PC-3 (cell line): Measurements from ENCODE around the gene SFT2D2. TPM values are rescaled to one million over a fixed set of nuclear protein-coding genes. Genes with fewer than 3 reads are reported as not detected.

Experiments used
- ATAC-seq: fragments of 200-7000 bp; cut with Tn5 transposase; 2 replicates; pipeline ENCODE4 v1.9.1; 2020; ENCODE audit warnings: mild to moderate bottlenecking, moderate library complexity
- BruUV-seq: library from RNA; stranded (reverse); fragments of 400-500 nt; replicated peaks from 2 replicates; lab custom pipeline; 2021; lab: Mats Ljungman, UMichigan
- CTCF ChIA-PET: fragments of 300-600 bp; sonication (Branson Sonifier 250); formaldehyde crosslinking; loops from one replicate; lab custom pipeline; 2022; ENCODE audit warnings: antibody characterized with exemption; lab: Charles Lee
- POLR2A ChIA-PET: fragments of 300-600 bp; sonication (Branson Sonifier 250); formaldehyde crosslinking; loops from one replicate; lab custom pipeline; 2022; ENCODE audit warnings: antibody characterized with exemption; ENCODE audit not compliant: unreplicated experiment; lab: Charles Lee
- DNase-seq: peaks from one replicate; pipeline ENCODE4 v3.0.0-alpha.2; 2015
- H2AFZ ChIP-seq: fragments of 300-600 bp; sonication (generic); 2 replicates; pipeline ENCODE4 v1.6.0; 2016; ENCODE audit warnings: antibody characterized with exemption, low read length
- H3F3A ChIP-seq: fragments of 300-600 bp; sonication (generic); one replicate; pipeline ENCODE4 v1.6.0; 2017; ENCODE audit warnings: antibody characterized with exemption, low read length, control low read depth, mild to moderate bottlenecking; ENCODE audit not compliant: unreplicated experiment
- H3K27ac ChIP-seq: fragments of 300-600 bp; sonication (generic); 2 replicates; pipeline ENCODE4 v1.5.1; 2016; ENCODE audit warnings: mild to moderate bottlenecking, low read length
- H3K27me3 ChIP-seq: fragments of 300-600 bp; sonication (generic); 2 replicates; pipeline ENCODE4 v1.6.1; 2016; ENCODE audit warnings: low read length, mixed read lengths
- H3K36me3 ChIP-seq: fragments of 300-600 bp; sonication (generic); 2 replicates; pipeline ENCODE4 v1.6.1; 2016; ENCODE audit warnings: low read depth, mixed run types, low read length, mixed read lengths
- H3K4me1 ChIP-seq: fragments of 300-600 bp; sonication (generic); 2 replicates; pipeline ENCODE4 v1.5.1; 2016; ENCODE audit warnings: low read length; ENCODE audit not compliant: insufficient read depth
- H3K4me2 ChIP-seq: fragments of 300-600 bp; sonication (generic); 2 replicates; pipeline ENCODE4 v1.6.0; 2016; ENCODE audit warnings: low read length
- H3K4me3 ChIP-seq: fragments of 300-600 bp; sonication (generic); 2 replicates; pipeline ENCODE4 v1.5.1; 2016; ENCODE audit warnings: mild to moderate bottlenecking, low read length, mixed read lengths
- H3K79me2 ChIP-seq: fragments of 300-600 bp; sonication (generic); 2 replicates; pipeline ENCODE4 v1.6.1; 2017; ENCODE audit warnings: low read length, mixed read lengths
- H3K9ac ChIP-seq: fragments of 300-600 bp; sonication (generic); 2 replicates; pipeline ENCODE4 v1.6.0; 2016; ENCODE audit warnings: mild to moderate bottlenecking, low read length
- H3K9me2 ChIP-seq: fragments of 300-600 bp; sonication (generic); replicated peaks from 2 replicates; pipeline ENCODE4 v1.6.1; 2016; ENCODE audit warnings: mixed run types, low read length, mixed read lengths
- H3K9me3 ChIP-seq: fragments of 300-600 bp; sonication (generic); 2 replicates; pipeline ENCODE4 v1.6.1; 2016; ENCODE audit warnings: low read length, mixed read lengths
- H4K20me1 ChIP-seq: fragments of 300-600 bp; sonication (generic); 2 replicates; pipeline ENCODE4 v1.6.1; 2016; ENCODE audit warnings: low read length, mixed read lengths
- EZH2 ChIP-seq: fragments of 300-600 bp; sonication (generic); IDR thresholded peaks from one replicate; pipeline ENCODE4 v1.6.1; 2017; ENCODE audit warnings: antibody characterized with exemption, mild to moderate bottlenecking, low read length; ENCODE audit not compliant: unreplicated experiment
- EZH2phosphoT487 ChIP-seq: fragments of 300-600 bp; sonication (generic); IDR thresholded peaks from 2 replicates; pipeline ENCODE4 v1.6.1; 2018; ENCODE audit warnings: mild to moderate bottlenecking, antibody characterized with exemption, low read length, borderline replicate concordance
- intact Hi-C: fragments of 100-400 bp; cut with micrococcal nuclease; formaldehyde crosslinking; loops from 2 replicates; pipeline ENCODE4 v1.9.0; 2023
- total RNA-seq: library from RNA; depleted of rRNA; stranded (reverse); fragments of >200 nt; gene quantifications from 2 replicates; pipeline ENCODE4 v1.2.3, GENCODE V29; 2014; rRNA removed
- TF ChIP-seq, protein P1 (sequence below): fragments of 300-600 bp; sonication (generic); conservative IDR thresholded peaks from 2 replicates; pipeline ENCODE4 v1.5.1; 2017; ENCODE audit warnings: antibody characterized with exemption, low read depth, mild to moderate bottlenecking, low read length

Gene SFT2D2
- total RNA-seq, 1 experiment from 2014 or later: 38.7 TPM

DNA sequence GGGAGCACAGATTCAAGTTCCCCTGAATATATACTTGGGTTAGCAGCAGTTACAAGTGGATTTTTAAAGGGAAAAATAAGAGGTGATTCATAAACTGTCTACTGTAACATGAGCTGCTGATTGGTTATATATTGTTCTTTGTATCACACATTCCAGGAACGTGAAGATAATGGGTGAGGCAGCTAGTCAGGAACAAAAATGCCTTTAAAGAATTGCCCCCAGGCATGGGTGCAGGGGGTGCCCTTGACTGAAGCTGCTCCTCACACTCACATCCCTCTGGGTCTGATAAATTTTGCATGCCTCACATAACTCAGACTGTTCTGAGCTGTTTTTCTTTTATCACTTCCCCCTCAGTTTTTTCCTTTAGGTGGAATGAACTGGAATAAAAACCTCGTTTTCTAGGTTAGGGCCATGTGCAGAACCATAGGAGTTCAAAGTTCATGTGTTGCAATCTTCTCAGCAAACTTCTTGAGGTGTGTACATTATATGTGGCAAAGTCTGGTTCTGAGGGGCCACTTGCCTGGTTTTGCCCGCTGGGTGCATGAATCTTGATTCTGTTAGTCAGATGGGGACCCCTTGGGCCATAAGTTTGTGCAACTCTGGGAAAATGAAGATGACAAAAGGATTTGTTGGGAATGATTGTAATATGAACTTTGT, 76.0 kb downstream of the SFT2D2 start:
- H2AFZ ChIP-seq: peak overlapping the region; percentile 9
- CTCF ChIA-PET: interaction anchor here (0.7 to 0.9 kb wide), 3 partner anchors 20 to 95 kb away, joined by 3 to 9 read pairs (median 6); no protein-coding TSS in a partner anchor
- no TSS peak for BruUV-seq

More for the DNA sequence above, 76.0 kb downstream of the SFT2D2 start:
- no peaks in the 10 kb centered on the region for H3K9me3 ChIP-seq
- 0 out of 2 replicates have a peak overlapping the region, but pooled peaks have one; percentile 8 for H3K4me3 ChIP-seq
- H4K20me1 ChIP-seq: no peaks in the 10 kb centered on the region
- peak; percentile 93 for ATAC-seq
- H3K4me2 ChIP-seq: peak overlapping the region; percentile 50
- H3K27me3 ChIP-seq: no peaks in the 10 kb centered on the region
- peak; percentile 99 for DNase-seq
- POLR2A ChIA-PET: interaction anchor here (0.6 kb wide), 1 partner anchor 51 kb away, joined by 12 read pairs; no protein-coding TSS in a partner anchor
- no peaks in the 10 kb centered on the region for H3K36me3 ChIP-seq
- H3K27ac ChIP-seq: peak overlapping the region; percentile 76
- TF ChIP-seq, protein P1, sequence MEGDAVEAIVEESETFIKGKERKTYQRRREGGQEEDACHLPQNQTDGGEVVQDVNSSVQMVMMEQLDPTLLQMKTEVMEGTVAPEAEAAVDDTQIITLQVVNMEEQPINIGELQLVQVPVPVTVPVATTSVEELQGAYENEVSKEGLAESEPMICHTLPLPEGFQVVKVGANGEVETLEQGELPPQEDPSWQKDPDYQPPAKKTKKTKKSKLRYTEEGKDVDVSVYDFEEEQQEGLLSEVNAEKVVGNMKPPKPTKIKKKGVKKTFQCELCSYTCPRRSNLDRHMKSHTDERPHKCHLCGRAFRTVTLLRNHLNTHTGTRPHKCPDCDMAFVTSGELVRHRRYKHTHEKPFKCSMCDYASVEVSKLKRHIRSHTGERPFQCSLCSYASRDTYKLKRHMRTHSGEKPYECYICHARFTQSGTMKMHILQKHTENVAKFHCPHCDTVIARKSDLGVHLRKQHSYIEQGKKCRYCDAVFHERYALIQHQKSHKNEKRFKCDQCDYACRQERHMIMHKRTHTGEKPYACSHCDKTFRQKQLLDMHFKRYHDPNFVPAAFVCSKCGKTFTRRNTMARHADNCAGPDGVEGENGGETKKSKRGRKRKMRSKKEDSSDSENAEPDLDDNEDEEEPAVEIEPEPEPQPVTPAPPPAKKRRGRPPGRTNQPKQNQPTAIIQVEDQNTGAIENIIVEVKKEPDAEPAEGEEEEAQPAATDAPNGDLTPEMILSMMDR: no peak
- no peak for TF ChIP-seq EZH2phosphoT487
- no peak for TF ChIP-seq EZH2
- no peaks in the 10 kb centered on the region for H3K9me2 ChIP-seq
- H3F3A ChIP-seq: peaks cover 6% of the 10 kb centered on the region
- peaks cover 38% of the 10 kb centered on the region for H3K4me1 ChIP-seq
- intact Hi-C loops: loop anchor here (1.0 kb wide), 1 partner anchor 13 kb away; no protein-coding TSS in a partner anchor
- H3K79me2 ChIP-seq: no peaks in the 10 kb centered on the region
- H3K9ac ChIP-seq: peak overlapping the region; percentile 9; the same call in 1 of the 2 replicates

Other genes starting within 250 kb of the SFT2D2 start
- gene GPR161, start 89.1 kb upstream of the SFT2D2 start, total RNA-seq: 10.3 and 11.8 TPM in 2 replicates
- gene TIPRL, start 47.0 kb upstream of the SFT2D2 start, total RNA-seq: 41.6 and 50.1 TPM in 2 replicates
- 0.23 and 0.36 TPM in 2 replicates for gene TBX19, start 54.9 kb downstream of the SFT2D2 start, total RNA-seq